GM18873 (cell line): ENCODE data around the gene CAMLG.
"Not testable (repeated sequence)": the region's sequence is repeated elsewhere in the genome, so short reads cannot be mapped to it uniquely, and the experiment has no call there.

Source experiments
- ATAC-seq: cut with Tn5 transposase; IDR thresholded peaks from one replicate; pipeline ENCODE4 v1.9.1; 2021; ENCODE audit warnings: mild to moderate bottlenecking, moderate library complexity, moderate number of reproducible peaks; ENCODE audit not compliant: unreplicated experiment, low FRiP score

The CAMLG gene

GRCh38 chr5:134738133-134738962 lies at the start of gene CAMLG:
CAMLG (plus strand) TSS chr5:134738548; CDS start chr5:134738621, 73 bp downstream.
- ATAC-seq: peak; percentile 92

GRCh38 chr5:134690144-134690543 lies 48.2 kb upstream of the CAMLG start:
- not testable (repeated sequence) for ATAC-seq

- ATAC-seq: no peak
These were observed 45.6 kb upstream of the CAMLG start for GRCh38 chr5:134692722-134693121.

GRCh38 chr5:134708301-134708700 lies 30.0 kb upstream of the CAMLG start:
- no peak for ATAC-seq

GRCh38 chr5:134714120-134714519 lies 24.2 kb upstream of the CAMLG start:
- no peak for ATAC-seq

- no peak for ATAC-seq
These were observed 23.8 kb upstream of the CAMLG start for GRCh38 chr5:134714541-134714940.

GRCh38 chr5:134715466-134715865 lies 22.9 kb upstream of the CAMLG start:
- ATAC-seq: not testable (repeated sequence)

- ATAC-seq: no peak
These were observed 13.5 kb upstream of the CAMLG start for GRCh38 chr5:134724872-134725271.

GRCh38 chr5:134732819-134733218 lies 5.5 kb upstream of the CAMLG start:
- ATAC-seq: no peak

GRCh38 chr5:134735243-134735642 lies 3.1 kb upstream of the CAMLG start:
- ATAC-seq: no peak

GRCh38 chr5:134736173-134736812 lies 2.1 kb upstream of the CAMLG start:
- ATAC-seq: no peak

GRCh38 chr5:134738963-134739661 lies 764 bp downstream of the CAMLG start:
- ATAC-seq: no peak

GRCh38 chr5:134741052-134741451 lies 2.7 kb downstream of the CAMLG start:
- ATAC-seq: no peak

- ATAC-seq: no peak
These were observed 3.8 kb downstream of the CAMLG start for GRCh38 chr5:134742134-134742533.

- no peak for ATAC-seq
These were observed 11.1 kb downstream of the CAMLG start for GRCh38 chr5:134749415-134749814.

GRCh38 chr5:134758176-134758503 lies 19.8 kb downstream of the CAMLG start:
- no peak for ATAC-seq

GRCh38 chr5:134758504-134759341 lies 20.4 kb downstream of the CAMLG start, which contains the start of gene DDX46:
DDX46 (plus strand) TSS chr5:134758779; CDS start chr5:134758939, 160 bp downstream.
- ATAC-seq: peak; percentile 93

- not testable (repeated sequence) for ATAC-seq
These were observed 29.4 kb downstream of the CAMLG start for GRCh38 chr5:134767528-134768291.

- ATAC-seq: no peak
These were observed 30.9 kb downstream of the CAMLG start for GRCh38 chr5:134769206-134769605.
